MG63 (cell line): Measurements from ENCODE around the gene PRR5L. TPM values are rescaled to one million over a fixed set of nuclear protein-coding genes. Genes with fewer than 3 reads are reported as not detected.

Experiments
- DNase-seq: peaks from one replicate; pipeline ENCODE4 v3.0.0-alpha.2; 2020
- H3K27me3 ChIP-seq: fragments of 250-450 bp; sonication (Bioruptor Pico); 2 replicates; pipeline ENCODE4 v1.5.1; 2020; ENCODE audit warnings: mild to moderate bottlenecking, moderate library complexity
- H3K36me3 ChIP-seq: fragments of 250-450 bp; sonication (Bioruptor Pico); 2 replicates; pipeline ENCODE4 v1.5.1; 2020; ENCODE audit warnings: mild to moderate bottlenecking, moderate library complexity
- H3K4me3 ChIP-seq: fragments of 250-450 bp; sonication (Bioruptor Pico); 2 replicates; pipeline ENCODE4 v1.5.1; 2020; ENCODE audit warnings: mild to moderate bottlenecking, moderate library complexity
- H3K9me3 ChIP-seq: fragments of 250-450 bp; sonication (Bioruptor Pico); 2 replicates; pipeline ENCODE4 v1.5.1; 2020; ENCODE audit warnings: mild to moderate bottlenecking, moderate library complexity
- total RNA-seq: library from RNA; depleted of rRNA; stranded (reverse); fragments of >200 nt; shearing (Covaris generic); gene quantifications from 2 replicates; pipeline ENCODE4 v1.2.3, GENCODE V29; 2014; ENCODE audit warnings: low replicate concordance

The PRR5L gene
- total RNA-seq, 1 experiment from 2014 or later: 5.3 TPM

GRCh38 chr11:36360826-36361415 lies 64.8 kb downstream of the PRR5L start:
- H3K9me3 ChIP-seq: no peaks in the 10 kb centered on the region
- DNase-seq: no peak
- H3K27me3 ChIP-seq: peaks cover 35% of the 10 kb centered on the region
- no peak overlapping the region for H3K4me3 ChIP-seq
- no peaks in the 10 kb centered on the region for H3K36me3 ChIP-seq

GRCh38 chr11:36361472-36361871 lies 65.4 kb downstream of the PRR5L start:
- Histone ChIP-seq H3K4me3 (no peak overlapping the region), H3K9me3 (no peaks in the 10 kb centered on the region), H3K36me3 (no peaks in the 10 kb centered on the region), H3K27me3 (peaks cover 35% of the 10 kb centered on the region)
- no peak for DNase-seq

GRCh38 chr11:36361901-36362391 lies 65.9 kb downstream of the PRR5L start:
- no peak for DNase-seq
- H3K36me3 ChIP-seq: no peaks in the 10 kb centered on the region
- peaks cover 40% of the 10 kb centered on the region for H3K27me3 ChIP-seq
- no peak overlapping the region for H3K4me3 ChIP-seq
- no peaks in the 10 kb centered on the region for H3K9me3 ChIP-seq

- DNase-seq: no peak
Measured at GRCh38 chr11:36362902-36363301, 66.8 kb downstream of the PRR5L start.

GRCh38 chr11:36363361-36364268 lies 67.5 kb downstream of the PRR5L start:
- Histone ChIP-seq H3K36me3 (no peaks in the 10 kb centered on the region), H3K9me3 (no peaks in the 10 kb centered on the region), H3K4me3 (no peak overlapping the region), H3K27me3 (peaks cover 38% of the 10 kb centered on the region)
- DNase-seq: no peak

More at GRCh38 chr11:36362902-36363301, 66.8 kb downstream of the PRR5L start:
- Histone ChIP-seq H3K9me3 (no peaks in the 10 kb centered on the region), H3K27me3 (peaks cover 43% of the 10 kb centered on the region), H3K4me3 (no peak overlapping the region), H3K36me3 (no peaks in the 10 kb centered on the region)

- Histone ChIP-seq H3K9me3 (no peaks in the 10 kb centered on the region), H3K4me3 (no peak overlapping the region), H3K36me3 (no peaks in the 10 kb centered on the region), H3K27me3 (peaks cover 32% of the 10 kb centered on the region)
- DNase-seq: peak; percentile 37
Measured at GRCh38 chr11:36364551-36365325, 68.7 kb downstream of the PRR5L start.

GRCh38 chr11:36365907-36366306 lies 69.8 kb downstream of the PRR5L start:
- peaks cover 22% of the 10 kb centered on the region for H3K27me3 ChIP-seq
- no peaks in the 10 kb centered on the region for H3K36me3 ChIP-seq
- no peaks in the 10 kb centered on the region for H3K9me3 ChIP-seq
- DNase-seq: no peak
- no peak overlapping the region for H3K4me3 ChIP-seq

GRCh38 chr11:36367806-36368680 lies 72.0 kb downstream of the PRR5L start:
- Histone ChIP-seq H3K36me3 (no peaks in the 10 kb centered on the region), H3K27me3 (peaks cover 24% of the 10 kb centered on the region), H3K4me3 (no peak overlapping the region), H3K9me3 (no peaks in the 10 kb centered on the region)
- DNase-seq: no peak

GRCh38 chr11:36371181-36371580 lies 75.1 kb downstream of the PRR5L start:
- no peaks in the 10 kb centered on the region for H3K9me3 ChIP-seq
- no peaks in the 10 kb centered on the region for H3K36me3 ChIP-seq
- peaks cover 41% of the 10 kb centered on the region for H3K27me3 ChIP-seq
- H3K4me3 ChIP-seq: no peak overlapping the region
- no peak for DNase-seq

GRCh38 chr11:36371590-36371989 lies 75.5 kb downstream of the PRR5L start:
- Histone ChIP-seq H3K9me3 (no peaks in the 10 kb centered on the region), H3K36me3 (no peaks in the 10 kb centered on the region), H3K27me3 (peaks cover 43% of the 10 kb centered on the region), H3K4me3 (no peak overlapping the region)
- no peak for DNase-seq

- H3K27me3 ChIP-seq: peaks cover 45% of the 10 kb centered on the region
- H3K4me3 ChIP-seq: no peak overlapping the region
- no peaks in the 10 kb centered on the region for H3K36me3 ChIP-seq
- DNase-seq: peak; percentile 65
- no peaks in the 10 kb centered on the region for H3K9me3 ChIP-seq
Measured at GRCh38 chr11:36372101-36372771, 76.1 kb downstream of the PRR5L start.

- no peak for DNase-seq
- no peaks in the 10 kb centered on the region for H3K36me3 ChIP-seq
- peaks cover 51% of the 10 kb centered on the region for H3K27me3 ChIP-seq
- H3K4me3 ChIP-seq: no peak overlapping the region
- H3K9me3 ChIP-seq: no peaks in the 10 kb centered on the region
Measured at GRCh38 chr11:36373016-36374010, 77.2 kb downstream of the PRR5L start.

- no peaks in the 10 kb centered on the region for H3K36me3 ChIP-seq
- no peak for DNase-seq
- peaks cover 59% of the 10 kb centered on the region for H3K27me3 ChIP-seq
- H3K9me3 ChIP-seq: no peaks in the 10 kb centered on the region
- no peak overlapping the region for H3K4me3 ChIP-seq
Measured at GRCh38 chr11:36374726-36375125, 78.6 kb downstream of the PRR5L start.

GRCh38 chr11:36375353-36376008 lies 79.4 kb downstream of the PRR5L start:
- Histone ChIP-seq H3K27me3 (peaks cover 62% of the 10 kb centered on the region), H3K36me3 (no peaks in the 10 kb centered on the region), H3K9me3 (no peaks in the 10 kb centered on the region), H3K4me3 (no peak overlapping the region)
- no peak for DNase-seq
